HepG2 (cell line): ENCODE measurements around the gene PROX1. TPM values are rescaled to one million over a fixed set of nuclear protein-coding genes. Genes with fewer than 3 reads are reported as not detected.

Experiments used
- CCDC6 ChIP-seq: sonication (generic); formaldehyde crosslinking; IDR thresholded peaks from 2 replicates; pipeline ENCODE4 v1.8.1; 2022; ENCODE audit warnings: mild to moderate bottlenecking, missing genetic modification reagents, moderate library complexity
- CEBPB ChIP-seq: IDR thresholded peaks from 2 replicates; pipeline ENCODE4 v1.6.1; 2011; ENCODE audit warnings: low read depth, low read length, improper control_type of control experiment, borderline replicate concordance
- DMAP1 ChIP-seq: IDR thresholded peaks from 2 replicates; pipeline ENCODE4 v1.6.1; 2016
- DNMT3B ChIP-seq: conservative IDR thresholded peaks from 2 replicates; pipeline ENCODE4 v1.6.1; 2016; ENCODE audit warnings: missing biosample characterization, control low read depth
- GPN1 ChIP-seq: sonication (generic); formaldehyde crosslinking; IDR thresholded peaks from 2 replicates; pipeline ENCODE4 v1.5.1; 2020; ENCODE audit warnings: missing genetic modification reagents, borderline replicate concordance
- HIC2 ChIP-seq: sonication (generic); formaldehyde crosslinking; IDR thresholded peaks from 2 replicates; pipeline ENCODE4 v1.9.0; 2022; ENCODE audit warnings: low read depth, missing genetic modification reagents
- JDP2 ChIP-seq: sonication (generic); formaldehyde crosslinking; IDR thresholded peaks from 2 replicates; pipeline ENCODE4 v1.8.1; 2022; ENCODE audit warnings: missing genetic modification reagents, borderline replicate concordance
- JUND ChIP-seq: sonication (generic); formaldehyde crosslinking; IDR thresholded peaks from 2 replicates; pipeline ENCODE4 v1.8.0; 2022; ENCODE audit warnings: mild to moderate bottlenecking, missing genetic modification reagents
- NFE2 ChIP-seq: sonication (generic); formaldehyde crosslinking; IDR thresholded peaks from 2 replicates; pipeline ENCODE4 v1.4.0; 2020; ENCODE audit warnings: missing genetic modification reagents
- NR2F6 ChIP-seq, 2 experiments: IDR thresholded peaks; 2 replicates each; pipeline ENCODE4 v1.6.1; 2016; ENCODE audit warnings: antibody characterized with exemption in 1 of 2, mild to moderate bottlenecking in 1 of 2
- PPARG ChIP-seq: conservative IDR thresholded peaks from 2 replicates; pipeline ENCODE4 v1.6.1; 2016; ENCODE audit warnings: missing biosample characterization, missing genetic modification reagents
- RFX3 ChIP-seq: IDR thresholded peaks from 2 replicates; pipeline ENCODE4 v1.6.1; 2016; ENCODE audit warnings: missing biosample characterization, missing genetic modification reagents
- ZBTB25 ChIP-seq: IDR thresholded peaks from 2 replicates; pipeline ENCODE4 v1.6.1; 2018; ENCODE audit warnings: missing genetic modification reagents
- ZNF12 ChIP-seq: sonication (generic); formaldehyde crosslinking; IDR thresholded peaks from 2 replicates; pipeline ENCODE4 v1.5.0; 2020; ENCODE audit warnings: missing genetic modification reagents
- ZNF17 ChIP-seq: sonication (generic); formaldehyde crosslinking; IDR thresholded peaks from 2 replicates; pipeline ENCODE4 v1.5.0; 2020; ENCODE audit warnings: mild to moderate bottlenecking, missing genetic modification reagents
- ZNF281 ChIP-seq: sonication (generic); formaldehyde crosslinking; IDR thresholded peaks from 2 replicates; pipeline ENCODE4 v1.4.0; 2020; ENCODE audit warnings: missing genetic modification reagents, borderline replicate concordance
- ZNF326 ChIP-seq: sonication (generic); formaldehyde crosslinking; IDR thresholded peaks from 2 replicates; pipeline ENCODE4 v1.4.0; 2020; ENCODE audit warnings: missing genetic modification reagents, borderline replicate concordance
- ZNF362 ChIP-seq: sonication (generic); formaldehyde crosslinking; IDR thresholded peaks from 2 replicates; pipeline ENCODE4 v1.4.0; 2020; ENCODE audit warnings: missing genetic modification reagents, mild to moderate bottlenecking, borderline replicate concordance
- ZNF558 ChIP-seq: sonication (generic); formaldehyde crosslinking; IDR thresholded peaks from 2 replicates; pipeline ENCODE4 v1.9.0; 2022; ENCODE audit warnings: mild to moderate bottlenecking, missing genetic modification reagents, borderline replicate concordance
- ZNF576 ChIP-seq: sonication (generic); formaldehyde crosslinking; IDR thresholded peaks from 2 replicates; pipeline ENCODE4 v1.4.0; 2020; ENCODE audit warnings: mild to moderate bottlenecking, missing genetic modification reagents
- ZNF678 ChIP-seq: sonication (generic); formaldehyde crosslinking; IDR thresholded peaks from 2 replicates; pipeline ENCODE4 v1.4.0; 2020; ENCODE audit warnings: mild to moderate bottlenecking, missing genetic modification reagents
- ZNF749 ChIP-seq: sonication (generic); formaldehyde crosslinking; IDR thresholded peaks from 2 replicates; pipeline ENCODE4 v1.8.0; 2022; ENCODE audit warnings: mild to moderate bottlenecking, missing genetic modification reagents, moderate library complexity, borderline replicate concordance
- ZNF788 ChIP-seq: sonication (generic); formaldehyde crosslinking; IDR thresholded peaks from 2 replicates; pipeline ENCODE4 v1.5.0; 2020; ENCODE audit warnings: mild to moderate bottlenecking, missing genetic modification reagents, borderline replicate concordance
- polyA plus RNA-seq, 8 experiments: library from polyadenylated mRNA; depleted of rRNA in 3 of 8; stranded (reverse) in 7 of 8; unstranded in 1 of 8; fragments of >200 nt; fragmentation: Illumina TruSeq in 4 of 8; extraction: Trizol in 4 of 8; gene quantifications; 2 replicates each; pipeline versions ENCODE4 v1.2.1 to v1.2.3, GENCODE V29; 2011 to 2016; ENCODE audit warnings: low read depth in 4 of 8, missing spikeins in 1 of 8, mixed read lengths in 1 of 8; ENCODE audit not compliant: insufficient read depth in 1 of 8
- total RNA-seq, 5 experiments: library from RNA; depleted of rRNA; stranded (reverse); fragments of >200 nt; fragmentation: Illumina TruSeq; extraction: Trizol; gene quantifications; 2 replicates each; pipeline ENCODE4 v1.2.3, GENCODE V29; 2016; ENCODE audit warnings: low read depth in 1 of 5

Gene PROX1
- total and polyA plus RNA-seq, 2 of the 13 experiments (the other 11 are each of a cell fraction or from before 2014, with no cell fraction given), result 12.3 to 30.2 TPM

GRCh38 chr1:213989002-213989855 lies 1.5 kb downstream of the PROX1 start (continued):
- TF ChIP-seq ZNF281 (CRISPR knock-in tag) (peak; percentile 23; the same call in 1 of the 2 replicates), NFE2 (CRISPR knock-in tag) (no peak), ZBTB25 (no peak), JUND (no peak), HIC2 (peak; percentile 49; the same call in 1 of the 2 replicates), ZNF17 (no peak), ZNF12 (no peak), RFX3 (CRISPR knock-in tag) (no peak), GPN1 (CRISPR knock-in tag) (no peak), CEBPB (no peak), ZNF326 (no peak), ZNF788 (CRISPR knock-in tag) (peak; percentile 70; the same call in 1 of the 2 replicates), DNMT3B (no peak), DMAP1 (CRISPR knock-in tag) (no peak), ZNF576 (CRISPR knock-in tag) (no peak), CCDC6 (0 out of 2 replicates have a peak, but pooled peaks have one; percentile 29), ZNF749 (CRISPR knock-in tag) (0 out of 2 replicates have a peak, but pooled peaks have one; percentile 14), ZNF558 (no peak), NR2F6 (IDR thresholded peaks at IDR 0.05) (no peak; the same call in 1 of the 2 replicates), NR2F6 (CRISPR knock-in tag; IDR thresholded peaks at IDR 0.05) (no peak), JDP2 (CRISPR knock-in tag) (no peak; the same call in 1 of the 2 replicates), ZNF678 (CRISPR knock-in tag) (no peak), PPARG (CRISPR knock-in tag) (0 out of 2 replicates have a peak, but pooled peaks have one; percentile 23), ZNF362 (CRISPR knock-in tag) (0 out of 2 replicates have a peak, but pooled peaks have one; percentile 29)
